RWPE2 (cell line): ENCODE results near the gene UBALD1.

Experiments
- ATAC-seq: fragments of 200-7000 bp; cut with Tn5 transposase; 3 replicates; pipeline ENCODE4 v1.9.1; 2021; ENCODE audit warnings: low read depth
- DNase-seq: peaks from one replicate; pipeline ENCODE4 v3.0.0-alpha.2; 2020; ENCODE audit warnings: low spot score
- H3K27ac ChIP-seq: fragments of 450-650 bp; 2 replicates; pipeline ENCODE4 v1.5.1; 2017; ENCODE audit warnings: mild to moderate bottlenecking; ENCODE audit not compliant: poor library complexity, severe bottlenecking
- H3K27me3 ChIP-seq: fragments of 250-450 bp; sonication (Bioruptor Pico); 2 replicates; pipeline ENCODE4 v1.5.1; 2021; ENCODE audit warnings: mild to moderate bottlenecking, moderate library complexity; ENCODE audit not compliant: insufficient read depth, poor library complexity, severe bottlenecking
- H3K36me3 ChIP-seq: fragments of 250-450 bp; sonication (Bioruptor Pico); 2 replicates; pipeline ENCODE4 v1.5.1; 2020; ENCODE audit warnings: low read depth, mild to moderate bottlenecking, moderate library complexity
- H3K4me1 ChIP-seq: fragments of 250-450 bp; sonication (Bioruptor Pico); 2 replicates; pipeline ENCODE4 v1.5.1; 2021; ENCODE audit warnings: mild to moderate bottlenecking, moderate library complexity; ENCODE audit not compliant: insufficient read depth, poor library complexity, severe bottlenecking
- H3K4me3 ChIP-seq: fragments of 250-450 bp; sonication (Bioruptor Pico); 2 replicates; pipeline ENCODE4 v1.5.1; 2021; ENCODE audit warnings: mild to moderate bottlenecking, moderate library complexity; ENCODE audit not compliant: severe bottlenecking
- H3K9me3 ChIP-seq: fragments of 250-450 bp; sonication (Bioruptor Pico); 2 replicates; pipeline ENCODE4 v1.5.1; 2021; ENCODE audit warnings: mild to moderate bottlenecking, moderate library complexity; ENCODE audit not compliant: severe bottlenecking
- CTCF ChIP-seq: fragments of 450-650 bp; IDR thresholded peaks from one replicate; pipeline ENCODE4 v1.5.1; 2017; ENCODE audit warnings: mild to moderate bottlenecking, moderate library complexity; ENCODE audit not compliant: poor library complexity, severe bottlenecking

The UBALD1 gene

GRCh38 chr16:4570688-4571321, 43.9 kb downstream of the UBALD1 start:
- H3K4me3 ChIP-seq: no peak overlapping the region
- no peaks in the 10 kb centered on the region for H3K36me3 ChIP-seq
- ATAC-seq (no peak), DNase-seq (no peak)
- H3K27me3 ChIP-seq: no peaks in the 10 kb centered on the region
- TF ChIP-seq CTCF: no peak
- H3K9me3 ChIP-seq: no peaks in the 10 kb centered on the region
- H3K27ac ChIP-seq: no peak overlapping the region
- no peaks in the 10 kb centered on the region for H3K4me1 ChIP-seq

- H3K9me3 ChIP-seq: no peaks in the 10 kb centered on the region
- H3K27ac ChIP-seq: no peak overlapping the region
- H3K36me3 ChIP-seq: no peaks in the 10 kb centered on the region
- no peak for TF ChIP-seq CTCF
- no peak for ATAC-seq
- no peak overlapping the region for H3K4me3 ChIP-seq
- no peaks in the 10 kb centered on the region for H3K27me3 ChIP-seq
- DNase-seq: no peak
- H3K4me1 ChIP-seq: no peaks in the 10 kb centered on the region
Measured at GRCh38 chr16:4570086-4570485, 44.6 kb downstream of the UBALD1 start.

- DNase-seq (no peak), ATAC-seq (no peak)
- H3K4me1 ChIP-seq: no peaks in the 10 kb centered on the region
- H3K9me3 ChIP-seq: no peaks in the 10 kb centered on the region
- no peak overlapping the region for H3K27ac ChIP-seq
- TF ChIP-seq CTCF: no peak
- no peaks in the 10 kb centered on the region for H3K27me3 ChIP-seq
- no peaks in the 10 kb centered on the region for H3K36me3 ChIP-seq
- no peak overlapping the region for H3K4me3 ChIP-seq
Measured at GRCh38 chr16:4566144-4566543, 48.5 kb downstream of the UBALD1 start.

- Histone ChIP-seq H3K9me3 (no peaks in the 10 kb centered on the region), H3K27ac (no peak overlapping the region), H3K4me3 (no peak overlapping the region), H3K4me1 (no peaks in the 10 kb centered on the region), H3K36me3 (no peaks in the 10 kb centered on the region), H3K27me3 (no peaks in the 10 kb centered on the region)
- DNase-seq (no peak), ATAC-seq (no peak)
- no peak for TF ChIP-seq CTCF
Measured at GRCh38 chr16:4564661-4565267, 49.9 kb downstream of the UBALD1 start.

GRCh38 chr16:4561596-4561995, 53.1 kb downstream of the UBALD1 start:
- no peak overlapping the region for H3K4me3 ChIP-seq
- DNase-seq (no peak), ATAC-seq (no peak)
- H3K9me3 ChIP-seq: no peaks in the 10 kb centered on the region
- H3K4me1 ChIP-seq: no peaks in the 10 kb centered on the region
- H3K27ac ChIP-seq: no peak overlapping the region
- no peaks in the 10 kb centered on the region for H3K27me3 ChIP-seq
- H3K36me3 ChIP-seq: no peaks in the 10 kb centered on the region
- no peak for TF ChIP-seq CTCF
